ENCODE results near the gene PMPCA. TPM values are rescaled to one million over a fixed set of nuclear protein-coding genes. Genes with fewer than 3 reads are reported as not detected.

The PMPCA gene
- total RNA-seq, 2 experiments from 2014 or later, result 107 to 109 TPM

DNA sequence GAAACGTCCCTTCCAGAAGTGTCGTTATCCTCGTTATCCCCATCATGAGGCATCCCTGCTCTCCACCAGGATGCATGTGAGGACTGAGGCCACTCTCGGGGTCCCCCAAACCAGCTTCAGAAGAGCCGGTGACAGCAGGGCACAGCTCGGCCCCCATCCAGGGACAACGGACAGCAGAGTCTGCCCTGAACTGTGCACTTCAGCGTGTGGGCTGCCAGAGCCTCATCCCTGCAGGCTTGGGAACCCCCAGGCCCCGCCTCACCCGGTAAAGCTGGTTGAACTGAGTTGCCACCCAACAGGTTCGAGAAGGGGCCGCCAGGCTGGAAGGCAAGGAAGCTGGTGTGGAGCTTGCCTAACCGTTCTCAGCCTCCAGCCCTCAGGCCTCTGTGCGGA is 36.3 kb upstream of the PMPCA start:
- Histone ChIP-seq H3K4me1 (ENCODE audit: insufficient read depth, low read length) (peaks cover 4% of the 10 kb centered on the region), H3K9me3 (ENCODE audit: control insufficient read depth in 1 of 2, insufficient read depth in 1 of 2, low read length in 2 of 2) (no peaks in the 10 kb centered on the region), H3K36me3 (ENCODE audit: insufficient read depth, low read length) (no peaks in the 10 kb centered on the region), H3K27ac (ENCODE audit: low read depth in 1 of 2, low read length in 2 of 2) (no peak overlapping the region), H3K27me3 (ENCODE audit: control insufficient read depth in 1 of 2, insufficient read depth in 2 of 2, low read length in 2 of 2) (peaks cover 4 to 7% of the 10 kb centered on the region in 2 experiments), H3K4me3 (ENCODE audit: low read length) (no peak overlapping the region)
- TF ChIP-seq, protein P1, sequence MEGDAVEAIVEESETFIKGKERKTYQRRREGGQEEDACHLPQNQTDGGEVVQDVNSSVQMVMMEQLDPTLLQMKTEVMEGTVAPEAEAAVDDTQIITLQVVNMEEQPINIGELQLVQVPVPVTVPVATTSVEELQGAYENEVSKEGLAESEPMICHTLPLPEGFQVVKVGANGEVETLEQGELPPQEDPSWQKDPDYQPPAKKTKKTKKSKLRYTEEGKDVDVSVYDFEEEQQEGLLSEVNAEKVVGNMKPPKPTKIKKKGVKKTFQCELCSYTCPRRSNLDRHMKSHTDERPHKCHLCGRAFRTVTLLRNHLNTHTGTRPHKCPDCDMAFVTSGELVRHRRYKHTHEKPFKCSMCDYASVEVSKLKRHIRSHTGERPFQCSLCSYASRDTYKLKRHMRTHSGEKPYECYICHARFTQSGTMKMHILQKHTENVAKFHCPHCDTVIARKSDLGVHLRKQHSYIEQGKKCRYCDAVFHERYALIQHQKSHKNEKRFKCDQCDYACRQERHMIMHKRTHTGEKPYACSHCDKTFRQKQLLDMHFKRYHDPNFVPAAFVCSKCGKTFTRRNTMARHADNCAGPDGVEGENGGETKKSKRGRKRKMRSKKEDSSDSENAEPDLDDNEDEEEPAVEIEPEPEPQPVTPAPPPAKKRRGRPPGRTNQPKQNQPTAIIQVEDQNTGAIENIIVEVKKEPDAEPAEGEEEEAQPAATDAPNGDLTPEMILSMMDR (IDR thresholded peaks at IDR 0.05), result no peak
- ATAC-seq (ENCODE audit: poor library complexity) (no peak), DNase-seq (no peak)
- no peak overlapping the region for H3K4me3 Mint-ChIP-seq
- ChIA-PET POLR2A (interaction anchor here (1.0 kb wide), 1 partner anchor 10 kb away, joined by 3 read pairs; the partner anchor contains the start of gene DNLZ), CTCF (no interaction called here)
- no peaks in the 10 kb centered on the region for H3K27me3 Mint-ChIP-seq
- intact Hi-C loops (cut with DNase I, micrococcal nuclease), result no loop called here
- no peaks in the 10 kb centered on the region for H3K36me3 Mint-ChIP-seq (ENCODE audit: low read depth)
- H3K4me1 Mint-ChIP-seq (ENCODE audit: low read depth), result no peaks in the 10 kb centered on the region
- H3K27ac Mint-ChIP-seq, result no peak overlapping the region
- no peaks in the 10 kb centered on the region for H3K9me3 Mint-ChIP-seq

DNA sequence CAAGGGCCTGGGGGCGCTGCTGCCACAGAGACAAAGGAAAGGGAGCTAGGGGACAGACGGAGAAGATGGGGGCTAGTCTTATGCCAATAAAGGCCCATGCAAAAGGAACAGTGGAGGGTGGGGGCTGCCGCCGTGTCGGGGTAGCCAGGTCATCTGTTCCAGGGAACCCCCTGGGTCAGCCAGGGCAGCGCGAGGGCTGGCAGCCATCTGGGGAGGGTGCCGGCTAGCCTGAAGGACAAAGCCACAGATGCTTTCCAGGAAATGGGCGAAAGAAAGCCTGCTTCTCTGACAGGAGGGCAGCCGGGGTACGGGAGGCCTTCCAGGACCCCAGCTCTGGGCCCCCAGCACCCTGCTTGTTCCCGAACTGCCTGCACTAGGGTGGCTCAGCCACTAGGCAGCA is 35.4 kb upstream of the PMPCA start:
- Histone ChIP-seq H3K27ac (ENCODE audit: low read depth in 1 of 2, low read length in 2 of 2) (no peak overlapping the region), H3K4me1 (ENCODE audit: insufficient read depth, low read length) (peaks cover 4% of the 10 kb centered on the region), H3K27me3 (ENCODE audit: control insufficient read depth in 1 of 2, insufficient read depth in 2 of 2, low read length in 2 of 2) (peaks cover 4 to 7% of the 10 kb centered on the region in 2 experiments), H3K4me3 (ENCODE audit: low read length) (no peak overlapping the region), H3K9me3 (ENCODE audit: control insufficient read depth in 1 of 2, insufficient read depth in 1 of 2, low read length in 2 of 2) (no peaks in the 10 kb centered on the region), H3K36me3 (ENCODE audit: insufficient read depth, low read length) (peaks cover 5% of the 10 kb centered on the region)
- DNase-seq, result no peak
- TF ChIP-seq, protein P1 (IDR thresholded peaks at IDR 0.05), result no peak
- Mint-ChIP-seq H3K9me3 (no peaks in the 10 kb centered on the region), H3K27ac (no peak overlapping the region), H3K4me3 (no peak overlapping the region), H3K36me3 (ENCODE audit: low read depth) (no peaks in the 10 kb centered on the region), H3K4me1 (ENCODE audit: low read depth) (no peaks in the 10 kb centered on the region), H3K27me3 (no peaks in the 10 kb centered on the region)
- POLR2A ChIA-PET, result interaction anchor here (1.0 kb wide), 1 partner anchor 11 kb away, joined by 3 read pairs; the partner anchor contains the start of gene DNLZ
- intact Hi-C loops (cut with DNase I, micrococcal nuclease), result no loop called here
- no peak for ATAC-seq (ENCODE audit: poor library complexity)
- CTCF ChIA-PET, result interaction anchor here (0.9 kb wide), 1 partner anchor 11 kb away, joined by 3 read pairs; no protein-coding TSS in a partner anchor

DNA sequence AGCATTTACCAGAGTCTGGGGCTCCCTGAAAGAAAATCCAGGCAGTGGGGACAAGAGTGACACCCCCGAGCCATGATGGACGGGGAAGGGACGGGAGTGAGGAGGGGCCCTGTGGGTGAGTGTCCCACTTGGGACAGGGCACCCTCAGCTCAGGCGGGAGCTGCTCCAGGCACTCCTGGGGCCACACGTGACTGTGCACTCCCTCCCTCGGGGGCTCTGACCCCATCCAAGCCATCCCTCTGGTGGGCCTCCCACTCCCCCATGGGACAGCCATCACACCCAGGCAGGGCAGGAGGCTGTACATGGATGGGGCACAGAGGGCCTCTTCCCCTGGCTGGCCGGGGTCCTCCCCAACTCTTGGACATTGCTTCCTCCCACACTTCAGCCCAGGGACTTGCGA is 34.0 kb upstream of the PMPCA start:
- Histone ChIP-seq H3K4me1 (ENCODE audit: insufficient read depth, low read length) (peaks cover 4% of the 10 kb centered on the region), H3K27ac (ENCODE audit: low read depth in 1 of 2, low read length in 2 of 2) (no peak overlapping the region), H3K27me3 (ENCODE audit: control insufficient read depth in 1 of 2, insufficient read depth in 2 of 2, low read length in 2 of 2) (peaks cover 4 to 7% of the 10 kb centered on the region in 2 experiments), H3K4me3 (ENCODE audit: low read length) (no peak overlapping the region), H3K9me3 (ENCODE audit: control insufficient read depth in 1 of 2, insufficient read depth in 1 of 2, low read length in 2 of 2) (no peaks in the 10 kb centered on the region), H3K36me3 (ENCODE audit: insufficient read depth, low read length) (peaks cover 17% of the 10 kb centered on the region)
- H3K4me3 Mint-ChIP-seq, result no peak overlapping the region
- DNase-seq, result no peak
- ChIA-PET POLR2A (no interaction called here), CTCF (no interaction called here)
- no peak for ATAC-seq (ENCODE audit: poor library complexity)
- no peaks in the 10 kb centered on the region for H3K27me3 Mint-ChIP-seq
- no peak overlapping the region for H3K27ac Mint-ChIP-seq
- no peaks in the 10 kb centered on the region for H3K4me1 Mint-ChIP-seq (ENCODE audit: low read depth)
- intact Hi-C loops (cut with DNase I, micrococcal nuclease), result no loop called here
- TF ChIP-seq, protein P1 (IDR thresholded peaks at IDR 0.05), result no peak
- peaks cover 4% of the 10 kb centered on the region for H3K36me3 Mint-ChIP-seq (ENCODE audit: low read depth)
- no peaks in the 10 kb centered on the region for H3K9me3 Mint-ChIP-seq
